Activated CD4-positive, alpha-beta T cell treated with anti-CD3 and anti-CD28 coated beads, Interleukin-2, amount 10 ng/mL, durations not matched to agents 24 days and 14 days (primary cell): Measurements from ENCODE around the gene ULK4. TPM values are rescaled to one million over a fixed set of nuclear protein-coding genes. Genes with fewer than 3 reads are reported as not detected.

Source experiments
- DNase-seq: peaks from one replicate; pipeline ENCODE4 v3.0.0; 2022
- H3K27ac Mint-ChIP-seq: one replicate; pipeline ENCODE4 v1.8.0; 2022; ENCODE audit warnings: mild to moderate bottlenecking, mixed read lengths
- H3K27me3 Mint-ChIP-seq: one replicate; pipeline ENCODE4 v1.8.0; 2022; ENCODE audit warnings: mixed read lengths
- H3K36me3 Mint-ChIP-seq: one replicate; pipeline ENCODE4 v1.8.0; 2022; ENCODE audit warnings: low read depth, mild to moderate bottlenecking, mixed read lengths
- H3K4me1 Mint-ChIP-seq: one replicate; pipeline ENCODE4 v1.8.0; 2021; ENCODE audit warnings: mixed read lengths
- H3K4me3 Mint-ChIP-seq: one replicate; pipeline ENCODE4 v1.8.0; 2022; ENCODE audit warnings: mild to moderate bottlenecking, moderate library complexity, mixed read lengths
- H3K9me3 Mint-ChIP-seq: one replicate; pipeline ENCODE4 v1.8.0; 2021; ENCODE audit warnings: mixed read lengths
- intact Hi-C: fragments of 100-400 bp; cut with micrococcal nuclease; formaldehyde crosslinking; loops from one replicate; pipeline ENCODE4 v1.15.1; 2023
- total RNA-seq: library from RNA; stranded (reverse); gene quantifications from 2 replicates; pipeline ENCODE4 v1.2.3, GENCODE V29; 2022

The ULK4 gene
- total RNA-seq: 6.3 and 10.2 TPM in 2 replicates

DNA sequence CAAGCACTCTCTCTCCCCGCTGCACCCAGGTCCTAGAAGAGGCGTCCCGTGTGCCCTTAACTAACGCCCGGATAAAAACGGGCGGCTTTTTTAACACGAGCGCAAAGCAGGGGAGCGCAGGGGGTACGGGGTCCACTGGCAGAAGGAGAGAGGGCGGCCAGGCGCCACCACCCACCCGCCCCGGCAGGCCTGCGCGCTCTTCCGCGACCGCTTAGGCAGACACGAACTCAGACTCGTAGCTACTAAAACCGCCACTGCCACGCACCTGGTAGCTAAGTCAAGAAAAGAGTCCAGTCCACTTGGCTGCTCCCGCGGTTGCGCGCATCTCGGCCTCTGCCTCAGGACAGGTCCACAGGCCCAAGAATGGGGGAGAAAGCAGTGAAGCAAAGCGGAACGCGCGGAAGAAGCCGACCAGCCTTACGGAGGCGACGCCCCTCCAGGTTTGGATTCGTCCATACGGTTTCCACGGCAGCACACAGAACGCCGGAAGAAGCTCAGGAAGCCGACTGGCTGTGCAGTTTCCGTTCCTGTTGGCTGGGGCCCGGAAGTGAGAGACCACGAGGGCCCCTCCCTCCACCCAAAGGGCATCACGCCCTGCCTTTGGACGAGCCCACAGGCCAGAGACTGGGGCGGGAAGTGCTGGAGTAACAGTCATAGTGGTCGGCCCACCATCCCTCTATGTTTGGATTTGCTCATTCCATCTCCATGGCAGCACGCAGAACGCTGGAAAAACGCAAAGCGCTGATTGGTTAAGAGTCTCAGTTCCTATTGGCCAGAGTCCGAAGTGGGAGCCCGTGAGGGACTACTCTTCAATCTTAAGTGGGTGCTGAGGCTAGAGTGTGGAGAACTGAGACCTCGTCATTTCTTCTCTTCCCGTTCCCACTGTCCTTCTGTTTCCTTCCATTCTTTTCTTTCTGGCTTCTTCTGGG, at the start of gene ULK4:
ULK4 (minus strand) TSS at position 353 of the 929 bp plus-strand sequence. CDS start 7,344 bp downstream, outside the sequence.
- Mint-ChIP-seq H3K36me3 (peaks cover 1% of the 10 kb centered on the region), H3K27ac (peak within 1 kb of the TSS; percentile 94), H3K9me3 (no peaks in the 10 kb centered on the region), H3K4me1 (peaks cover 9% of the 10 kb centered on the region), H3K4me3 (peak within 1 kb of the TSS; percentile 92), H3K27me3 (peaks cover 1% of the 10 kb centered on the region)
- peak; percentile 98 for DNase-seq
- intact Hi-C loops: loop anchor here (1.0 to 2.0 kb wide), 4 partner anchors 51 to 1653 kb away; partner anchors contain the start of genes EIF1B and RPL14

DNA sequence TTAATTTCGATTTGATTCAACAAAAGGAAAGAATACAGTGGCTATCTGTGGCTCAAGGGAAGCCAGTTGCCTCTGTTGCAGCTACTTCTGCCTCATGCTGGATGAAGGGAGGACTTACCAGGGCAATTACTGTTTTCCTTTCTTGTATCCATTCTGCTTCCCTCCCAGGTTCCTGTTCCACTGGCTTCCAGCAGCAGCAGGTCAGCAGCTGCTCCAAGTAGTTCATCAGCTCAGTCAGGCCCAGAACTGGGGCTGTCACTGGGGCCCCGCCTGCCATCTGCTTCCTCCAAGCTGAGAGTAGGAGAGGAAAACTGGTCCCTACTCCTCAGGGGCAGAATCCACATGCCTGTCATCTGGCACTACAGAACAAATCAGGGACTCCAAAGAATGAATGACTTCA, 48.6 kb upstream of the ULK4 start:
- no peaks in the 10 kb centered on the region for H3K27me3 Mint-ChIP-seq

DNA sequence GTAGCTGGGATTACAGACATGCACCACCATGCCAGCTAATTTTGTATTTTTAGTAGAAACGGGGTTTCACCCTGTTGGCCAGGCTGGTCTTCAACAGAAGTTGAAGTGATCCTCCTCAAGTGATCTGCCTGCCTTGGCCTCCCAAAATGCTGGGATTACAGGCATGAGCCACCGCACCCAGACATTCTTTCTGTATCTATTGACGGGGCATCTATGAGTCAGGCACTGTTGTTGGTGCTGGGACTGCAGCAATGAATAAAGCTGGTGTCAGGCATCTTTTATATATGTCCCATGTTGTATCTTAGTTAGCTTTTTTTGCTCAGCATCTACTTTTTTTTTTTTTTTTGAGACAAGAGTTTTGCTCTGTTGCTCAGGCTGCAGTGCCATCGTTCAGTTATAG, 47.6 kb upstream of the ULK4 start:
- intact Hi-C loops: no loop called here
- Mint-ChIP-seq H3K9me3 (no peaks in the 10 kb centered on the region), H3K4me3 (no peak overlapping the region), H3K4me1 (peaks cover 17% of the 10 kb centered on the region), H3K36me3 (peaks cover 3% of the 10 kb centered on the region), H3K27me3 (no peaks in the 10 kb centered on the region), H3K27ac (no peak overlapping the region)
- DNase-seq: no peak

More for the DNA sequence above, 48.6 kb upstream of the ULK4 start:
- no peak for DNase-seq
- Mint-ChIP-seq H3K4me3 (no peak overlapping the region), H3K9me3 (no peaks in the 10 kb centered on the region), H3K27ac (no peak overlapping the region), H3K4me1 (peaks cover 26% of the 10 kb centered on the region), H3K36me3 (peaks cover 8% of the 10 kb centered on the region)
- intact Hi-C loops: loop anchor here (10.0 kb wide), 1 partner anchor 116 kb away; no protein-coding TSS in a partner anchor

DNA sequence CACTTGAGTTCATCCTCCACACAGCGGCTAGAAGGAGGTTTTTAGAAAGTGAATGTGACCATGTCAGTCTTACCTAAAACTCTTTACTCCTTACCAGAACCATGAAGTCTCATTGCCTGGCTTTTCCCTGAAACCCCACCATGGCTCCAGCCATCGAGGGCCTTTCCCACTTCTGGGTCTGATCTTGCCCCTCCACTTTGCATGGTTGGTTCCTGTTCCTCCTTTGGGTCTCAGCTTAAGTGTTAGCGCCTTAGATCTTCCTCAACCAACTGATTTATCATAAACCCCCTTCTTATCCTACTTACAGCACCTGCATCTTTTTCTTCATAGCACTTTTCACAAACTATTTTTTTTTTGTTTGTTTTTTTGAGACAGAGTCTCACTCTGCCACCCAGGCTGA, 45.9 kb upstream of the ULK4 start:
- no peak overlapping the region for H3K4me3 Mint-ChIP-seq
- no peaks in the 10 kb centered on the region for H3K9me3 Mint-ChIP-seq
- no peaks in the 10 kb centered on the region for H3K36me3 Mint-ChIP-seq
- no peaks in the 10 kb centered on the region for H3K27me3 Mint-ChIP-seq
- intact Hi-C loops: no loop called here
- H3K4me1 Mint-ChIP-seq: peaks cover 10% of the 10 kb centered on the region
- DNase-seq: no peak
- H3K27ac Mint-ChIP-seq: no peak overlapping the region

DNA sequence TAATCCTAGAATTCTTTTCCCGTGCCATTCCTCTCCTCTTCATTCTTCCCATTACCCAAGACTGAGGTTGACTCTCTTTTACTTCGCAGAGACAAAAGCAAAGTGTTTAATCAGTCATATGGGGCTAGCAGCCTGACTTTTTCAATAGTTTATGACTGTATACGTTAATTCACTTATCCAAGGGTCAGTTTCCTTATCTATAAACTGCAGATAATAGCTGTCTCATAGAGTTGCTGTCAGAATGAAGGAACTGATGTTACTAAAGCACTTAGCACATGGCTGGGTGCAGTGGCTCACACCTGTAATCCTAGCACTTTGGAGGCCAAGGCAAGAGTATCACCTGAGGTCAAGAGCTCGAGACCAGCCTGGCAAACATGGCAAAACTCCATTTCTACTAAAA, 43.5 kb upstream of the ULK4 start:
- intact Hi-C loops: no loop called here
- no peak for DNase-seq
- Mint-ChIP-seq H3K36me3 (peaks cover 2% of the 10 kb centered on the region), H3K27ac (no peak overlapping the region), H3K4me3 (no peak overlapping the region), H3K4me1 (peaks cover 2% of the 10 kb centered on the region), H3K9me3 (peaks cover 8% of the 10 kb centered on the region), H3K27me3 (peaks cover 8% of the 10 kb centered on the region)

DNA sequence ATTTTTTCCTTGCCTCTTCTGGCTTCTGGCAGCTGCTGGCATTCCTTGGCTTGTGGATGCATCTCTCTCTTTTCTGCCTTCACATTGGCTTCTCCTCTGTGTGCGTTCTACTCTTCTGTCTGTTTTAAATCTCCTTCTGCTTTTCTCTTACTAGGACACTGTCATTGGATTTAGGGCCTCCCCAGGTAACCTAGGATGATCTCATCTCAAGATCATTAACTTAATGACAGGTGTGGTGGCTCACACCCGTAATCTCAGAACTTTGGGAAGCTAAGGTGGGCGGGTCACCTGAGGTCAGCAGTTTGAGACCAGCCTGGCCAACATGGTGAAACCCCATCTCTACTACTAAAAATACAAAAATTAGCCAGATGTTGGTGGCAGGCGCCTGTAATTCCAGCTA, 40.9 kb upstream of the ULK4 start:
- H3K36me3 Mint-ChIP-seq: peaks cover 2% of the 10 kb centered on the region
- no peak for DNase-seq
- peaks cover 8% of the 10 kb centered on the region for H3K27me3 Mint-ChIP-seq
- no peak overlapping the region for H3K27ac Mint-ChIP-seq
- H3K4me3 Mint-ChIP-seq: no peak overlapping the region
- intact Hi-C loops: no loop called here
- peaks cover 8% of the 10 kb centered on the region for H3K9me3 Mint-ChIP-seq
- H3K4me1 Mint-ChIP-seq: peaks cover 2% of the 10 kb centered on the region

DNA sequence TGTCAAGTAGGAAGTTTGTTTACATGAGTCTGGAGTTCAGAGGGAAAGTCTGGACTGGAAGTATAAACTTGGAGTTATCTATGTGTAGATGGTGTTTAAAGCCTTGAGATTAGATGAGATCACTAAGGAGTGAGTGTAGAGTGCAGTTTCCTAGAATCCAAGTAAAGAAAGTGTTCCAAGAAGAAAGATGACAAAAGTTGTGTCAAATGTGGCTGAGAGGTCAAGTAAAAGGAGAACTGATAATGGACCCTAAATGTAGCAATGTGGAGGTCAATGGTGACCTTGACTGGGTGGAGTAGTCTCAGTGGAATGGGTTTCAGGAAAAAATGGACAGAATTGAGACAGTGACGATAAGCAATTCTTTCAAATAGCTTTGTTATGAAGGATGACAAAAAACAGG, 39.9 kb upstream of the ULK4 start:
- peaks cover 2% of the 10 kb centered on the region for H3K36me3 Mint-ChIP-seq
- no peak overlapping the region for H3K27ac Mint-ChIP-seq
- intact Hi-C loops: no loop called here
- no peak overlapping the region for H3K4me3 Mint-ChIP-seq
- peaks cover 2% of the 10 kb centered on the region for H3K4me1 Mint-ChIP-seq
- peaks cover 8% of the 10 kb centered on the region for H3K27me3 Mint-ChIP-seq
- peaks cover 8% of the 10 kb centered on the region for H3K9me3 Mint-ChIP-seq
- no peak for DNase-seq

DNA sequence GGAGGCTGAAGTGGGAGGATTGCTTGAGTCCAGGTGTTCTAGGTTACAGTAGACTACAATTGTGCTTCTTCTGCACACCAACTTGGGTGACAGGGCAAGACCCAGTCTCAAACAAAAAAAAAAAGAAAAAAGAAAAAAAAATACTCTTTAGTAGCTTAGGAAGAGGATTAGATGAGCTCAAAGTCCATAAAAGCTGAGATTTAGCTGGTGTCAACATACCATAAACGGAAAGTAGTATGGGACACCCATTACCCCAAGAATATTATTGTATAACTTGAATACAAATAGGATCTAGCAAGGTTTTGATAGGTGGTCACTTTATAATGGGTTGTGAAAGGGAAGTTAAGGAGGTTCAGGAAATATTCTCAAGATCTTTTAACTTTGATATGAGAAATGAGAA, 38.0 kb upstream of the ULK4 start:
- H3K27me3 Mint-ChIP-seq: peaks cover 8% of the 10 kb centered on the region
- no peak for DNase-seq
- no peak overlapping the region for H3K27ac Mint-ChIP-seq
- H3K9me3 Mint-ChIP-seq: peaks cover 8% of the 10 kb centered on the region
- peaks cover 2% of the 10 kb centered on the region for H3K4me1 Mint-ChIP-seq
- H3K36me3 Mint-ChIP-seq: peaks cover 2% of the 10 kb centered on the region
- no peak overlapping the region for H3K4me3 Mint-ChIP-seq
- intact Hi-C loops: no loop called here

DNA sequence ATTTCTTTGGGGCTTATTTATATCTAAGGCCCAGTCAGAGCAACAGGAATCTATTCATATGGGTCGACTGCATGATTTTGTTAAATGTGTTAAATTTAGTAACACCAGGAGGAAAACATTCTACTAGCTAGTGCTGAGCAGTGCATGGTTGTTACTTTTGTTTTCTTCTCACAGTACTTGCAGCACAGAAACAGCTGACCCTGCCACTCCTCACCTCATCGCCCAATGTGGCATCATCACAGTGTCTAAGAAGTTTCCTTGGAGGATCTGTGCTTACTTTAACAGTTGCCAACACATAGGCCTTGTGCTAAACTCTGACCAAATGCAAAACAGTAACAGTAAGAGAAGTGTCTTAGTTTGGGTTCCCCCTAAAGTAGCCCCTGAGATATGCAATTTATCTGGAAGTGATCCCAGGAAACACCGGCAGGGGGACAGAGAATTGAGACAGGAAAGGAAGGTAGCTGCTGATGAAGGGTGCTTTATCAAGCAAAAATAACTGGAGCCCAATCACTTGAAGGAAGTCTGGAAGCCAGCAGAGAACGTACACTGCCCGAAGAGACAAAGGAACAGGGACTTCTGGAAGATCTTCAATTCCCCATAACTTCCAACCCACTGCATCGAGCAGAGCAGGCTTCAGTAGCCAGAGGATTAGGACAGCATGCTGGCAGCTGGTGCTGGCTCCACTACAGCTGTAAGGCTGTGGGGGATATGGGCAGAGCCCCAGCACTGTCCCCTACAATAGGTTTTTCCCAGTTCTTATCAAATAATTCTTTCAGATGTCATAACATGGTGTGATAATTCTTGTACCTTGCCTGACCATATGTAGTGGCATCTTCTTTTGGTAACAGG, 36.0 kb upstream of the ULK4 start:
- intact Hi-C loops: no loop called here
- H3K4me3 Mint-ChIP-seq: no peak overlapping the region
- peaks cover 2% of the 10 kb centered on the region for H3K36me3 Mint-ChIP-seq
- DNase-seq: no peak
- peaks cover 8% of the 10 kb centered on the region for H3K27me3 Mint-ChIP-seq
- peaks cover 8% of the 10 kb centered on the region for H3K9me3 Mint-ChIP-seq
- H3K27ac Mint-ChIP-seq: no peak overlapping the region
- peaks cover 2% of the 10 kb centered on the region for H3K4me1 Mint-ChIP-seq

DNA sequence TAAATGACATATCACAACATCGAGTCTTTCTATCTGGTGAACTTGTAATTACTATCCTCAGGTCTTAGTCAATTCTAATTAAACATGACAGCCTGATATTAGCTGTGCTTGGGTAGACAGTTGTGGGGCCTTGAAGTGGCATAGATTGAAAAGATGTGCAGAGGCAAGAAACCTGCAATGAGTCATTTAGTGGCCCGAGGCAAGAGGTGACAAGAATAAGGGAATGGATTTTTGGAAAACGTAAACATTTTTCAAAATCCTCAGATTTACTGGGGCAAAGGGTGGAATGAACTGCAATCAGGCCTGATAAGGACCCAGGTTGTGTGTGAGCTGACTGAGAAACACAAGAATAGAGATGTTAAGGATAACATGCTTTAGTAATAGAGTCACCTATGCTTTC, 29.5 kb upstream of the ULK4 start:
- Mint-ChIP-seq H3K4me1 (no peaks in the 10 kb centered on the region), H3K36me3 (no peaks in the 10 kb centered on the region), H3K27ac (no peak overlapping the region), H3K9me3 (no peaks in the 10 kb centered on the region), H3K4me3 (no peak overlapping the region), H3K27me3 (peaks cover 2% of the 10 kb centered on the region)
- intact Hi-C loops: no loop called here
- no peak for DNase-seq

DNA sequence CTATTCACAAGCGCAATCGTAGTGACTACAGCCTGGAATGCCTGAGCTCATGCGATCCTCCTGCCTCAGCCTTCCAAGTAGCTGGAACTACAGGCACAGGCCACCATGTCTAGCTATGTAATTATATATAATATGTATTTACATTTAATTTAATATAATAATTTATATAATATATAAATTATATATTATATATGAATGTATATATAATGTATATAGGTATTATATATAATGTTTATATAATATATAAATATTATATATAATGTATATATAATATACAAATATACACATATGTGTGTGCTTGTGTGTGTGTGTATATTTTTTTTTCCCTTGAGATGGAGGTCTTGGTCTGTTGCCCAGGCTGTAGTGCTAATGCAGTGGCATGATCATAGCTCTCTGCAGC, 27.6 kb upstream of the ULK4 start:
- H3K4me3 Mint-ChIP-seq: no peak overlapping the region
- H3K36me3 Mint-ChIP-seq: no peaks in the 10 kb centered on the region
- intact Hi-C loops: no loop called here
- no peaks in the 10 kb centered on the region for H3K4me1 Mint-ChIP-seq
- no peaks in the 10 kb centered on the region for H3K9me3 Mint-ChIP-seq
- H3K27me3 Mint-ChIP-seq: peaks cover 2% of the 10 kb centered on the region
- DNase-seq: no peak
- H3K27ac Mint-ChIP-seq: no peak overlapping the region

DNA sequence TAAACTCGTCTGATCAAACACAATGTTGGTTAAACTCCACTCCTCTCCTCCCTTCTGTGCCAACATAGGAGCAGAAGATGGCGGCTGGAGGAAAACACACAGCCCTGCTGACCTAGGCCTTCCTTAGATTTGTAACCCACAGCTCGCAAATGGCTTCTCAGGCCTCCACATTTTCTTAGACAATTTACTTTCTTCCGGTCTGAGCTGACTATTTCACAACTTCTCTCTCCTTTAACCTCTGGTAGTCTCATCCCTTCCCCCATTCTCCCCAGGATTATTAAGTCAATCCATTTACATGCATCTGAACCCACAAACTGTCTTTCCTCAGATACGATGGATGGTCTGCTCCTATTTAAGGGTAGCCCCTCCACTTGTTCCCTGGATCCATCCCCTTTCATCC, 25.7 kb upstream of the ULK4 start:
- Mint-ChIP-seq H3K9me3 (no peaks in the 10 kb centered on the region), H3K36me3 (no peaks in the 10 kb centered on the region), H3K27me3 (peaks cover 2% of the 10 kb centered on the region), H3K4me3 (no peak overlapping the region), H3K27ac (no peak overlapping the region), H3K4me1 (no peaks in the 10 kb centered on the region)
- intact Hi-C loops: no loop called here
- no peak for DNase-seq

DNA sequence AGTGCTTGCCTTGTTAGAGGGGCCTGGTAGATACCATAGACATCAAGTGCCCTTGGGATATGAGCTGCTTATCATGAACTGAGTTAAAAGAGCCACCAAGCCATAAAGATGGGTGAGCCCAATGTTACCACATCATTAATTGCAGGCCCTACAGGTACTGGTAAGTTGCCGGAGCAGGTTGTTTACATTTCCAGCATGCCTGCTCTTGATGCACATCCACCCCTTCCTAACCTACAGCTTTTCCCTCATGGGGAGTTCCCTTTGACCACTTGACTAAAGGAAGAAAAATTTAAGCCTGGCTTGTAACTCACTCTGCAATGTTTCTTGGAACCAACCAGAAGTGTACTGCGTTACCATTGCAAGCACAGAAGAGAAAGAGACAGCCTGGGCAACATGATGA, 24.7 kb upstream of the ULK4 start:
- DNase-seq: no peak
- Mint-ChIP-seq H3K36me3 (no peaks in the 10 kb centered on the region), H3K9me3 (no peaks in the 10 kb centered on the region), H3K4me1 (no peaks in the 10 kb centered on the region), H3K27ac (no peak overlapping the region), H3K27me3 (peaks cover 3% of the 10 kb centered on the region), H3K4me3 (no peak overlapping the region)
- intact Hi-C loops: no loop called here

DNA sequence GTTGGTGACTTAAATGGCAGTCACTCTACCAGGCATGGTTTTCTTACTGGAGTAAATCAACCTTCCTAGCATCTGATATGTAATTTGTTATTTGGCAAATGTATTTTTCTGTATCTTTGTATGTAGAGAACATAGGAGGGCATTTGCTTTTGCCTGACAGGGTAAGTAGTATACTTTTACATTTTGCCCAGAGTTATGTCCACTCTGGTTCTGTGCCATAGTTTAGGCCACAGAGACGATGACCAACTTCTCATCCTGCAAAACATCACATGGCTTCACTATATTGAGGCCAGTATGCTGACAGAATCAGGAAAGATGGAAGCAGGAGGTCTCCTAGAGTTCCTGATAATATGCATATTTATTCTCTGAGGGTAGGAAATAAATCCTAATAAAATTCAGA, 23.1 kb upstream of the ULK4 start:
- intact Hi-C loops: no loop called here
- H3K9me3 Mint-ChIP-seq: no peaks in the 10 kb centered on the region
- H3K4me1 Mint-ChIP-seq: no peaks in the 10 kb centered on the region
- no peaks in the 10 kb centered on the region for H3K36me3 Mint-ChIP-seq
- no peak overlapping the region for H3K27ac Mint-ChIP-seq
- H3K4me3 Mint-ChIP-seq: no peak overlapping the region
- peaks cover 5% of the 10 kb centered on the region for H3K27me3 Mint-ChIP-seq
- no peak for DNase-seq
